Measurements from ENCODE around the gene TOM1. TPM values are rescaled to one million over a fixed set of nuclear protein-coding genes. Genes with fewer than 3 reads are reported as not detected.

Gene TOM1
- total and polyA plus RNA-seq, 2 of the 13 experiments (the other 11 are each of a cell fraction or from before 2014, with no cell fraction given): 30.8 to 87.3 TPM

GRCh38 chr22:35318346-35319215 lies 18.9 kb downstream of the TOM1 start (continued):
- TF ChIP-seq, protein P1, sequence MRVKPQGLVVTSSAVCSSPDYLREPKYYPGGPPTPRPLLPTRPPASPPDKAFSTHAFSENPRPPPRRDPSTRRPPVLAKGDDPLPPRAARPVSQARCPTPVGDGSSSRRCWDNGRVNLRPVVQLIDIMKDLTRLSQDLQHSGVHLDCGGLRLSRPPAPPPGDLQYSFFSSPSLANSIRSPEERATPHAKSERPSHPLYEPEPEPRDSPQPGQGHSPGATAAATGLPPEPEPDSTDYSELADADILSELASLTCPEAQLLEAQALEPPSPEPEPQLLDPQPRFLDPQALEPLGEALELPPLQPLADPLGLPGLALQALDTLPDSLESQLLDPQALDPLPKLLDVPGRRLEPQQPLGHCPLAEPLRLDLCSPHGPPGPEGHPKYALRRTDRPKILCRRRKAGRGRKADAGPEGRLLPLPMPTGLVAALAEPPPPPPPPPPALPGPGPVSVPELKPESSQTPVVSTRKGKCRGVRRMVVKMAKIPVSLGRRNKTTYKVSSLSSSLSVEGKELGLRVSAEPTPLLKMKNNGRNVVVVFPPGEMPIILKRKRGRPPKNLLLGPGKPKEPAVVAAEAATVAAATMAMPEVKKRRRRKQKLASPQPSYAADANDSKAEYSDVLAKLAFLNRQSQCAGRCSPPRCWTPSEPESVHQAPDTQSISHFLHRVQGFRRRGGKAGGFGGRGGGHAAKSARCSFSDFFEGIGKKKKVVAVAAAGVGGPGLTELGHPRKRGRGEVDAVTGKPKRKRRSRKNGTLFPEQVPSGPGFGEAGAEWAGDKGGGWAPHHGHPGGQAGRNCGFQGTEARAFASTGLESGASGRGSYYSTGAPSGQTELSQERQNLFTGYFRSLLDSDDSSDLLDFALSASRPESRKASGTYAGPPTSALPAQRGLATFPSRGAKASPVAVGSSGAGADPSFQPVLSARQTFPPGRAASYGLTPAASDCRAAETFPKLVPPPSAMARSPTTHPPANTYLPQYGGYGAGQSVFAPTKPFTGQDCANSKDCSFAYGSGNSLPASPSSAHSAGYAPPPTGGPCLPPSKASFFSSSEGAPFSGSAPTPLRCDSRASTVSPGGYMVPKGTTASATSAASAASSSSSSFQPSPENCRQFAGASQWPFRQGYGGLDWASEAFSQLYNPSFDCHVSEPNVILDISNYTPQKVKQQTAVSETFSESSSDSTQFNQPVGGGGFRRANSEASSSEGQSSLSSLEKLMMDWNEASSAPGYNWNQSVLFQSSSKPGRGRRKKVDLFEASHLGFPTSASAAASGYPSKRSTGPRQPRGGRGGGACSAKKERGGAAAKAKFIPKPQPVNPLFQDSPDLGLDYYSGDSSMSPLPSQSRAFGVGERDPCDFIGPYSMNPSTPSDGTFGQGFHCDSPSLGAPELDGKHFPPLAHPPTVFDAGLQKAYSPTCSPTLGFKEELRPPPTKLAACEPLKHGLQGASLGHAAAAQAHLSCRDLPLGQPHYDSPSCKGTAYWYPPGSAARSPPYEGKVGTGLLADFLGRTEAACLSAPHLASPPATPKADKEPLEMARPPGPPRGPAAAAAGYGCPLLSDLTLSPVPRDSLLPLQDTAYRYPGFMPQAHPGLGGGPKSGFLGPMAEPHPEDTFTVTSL (CRISPR knock-in tag; IDR thresholded peaks at IDR 0.05; ENCODE audit: borderline replicate concordance): no peak
- TF ChIP-seq DMAP1 (CRISPR knock-in tag; IDR thresholded peaks at IDR 0.05) (no peak), SMAD1 (CRISPR knock-in tag; IDR thresholded peaks at IDR 0.05; ENCODE audit: borderline replicate concordance, low read depth) (no peak), UBTF (CRISPR knock-in tag; IDR thresholded peaks at IDR 0.05) (no peak)
- TF ChIP-seq, protein P2, sequence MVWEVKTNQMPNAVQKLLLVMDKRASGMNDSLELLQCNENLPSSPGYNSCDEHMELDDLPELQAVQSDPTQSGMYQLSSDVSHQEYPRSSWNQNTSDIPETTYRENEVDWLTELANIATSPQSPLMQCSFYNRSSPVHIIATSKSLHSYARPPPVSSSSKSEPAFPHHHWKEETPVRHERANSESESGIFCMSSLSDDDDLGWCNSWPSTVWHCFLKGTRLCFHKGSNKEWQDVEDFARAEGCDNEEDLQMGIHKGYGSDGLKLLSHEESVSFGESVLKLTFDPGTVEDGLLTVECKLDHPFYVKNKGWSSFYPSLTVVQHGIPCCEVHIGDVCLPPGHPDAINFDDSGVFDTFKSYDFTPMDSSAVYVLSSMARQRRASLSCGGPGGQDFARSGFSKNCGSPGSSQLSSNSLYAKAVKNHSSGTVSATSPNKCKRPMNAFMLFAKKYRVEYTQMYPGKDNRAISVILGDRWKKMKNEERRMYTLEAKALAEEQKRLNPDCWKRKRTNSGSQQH (CRISPR knock-in tag; IDR thresholded peaks at IDR 0.05; ENCODE audit: low read depth): no peak
